ENCODE data around the gene AK8. TPM values are rescaled to one million over a fixed set of nuclear protein-coding genes. Genes with fewer than 3 reads are reported as not detected.
A peak's percentile ranks its signal among the peaks of the same experiment; 100 is the strongest.
"Not testable (repeated sequence)": the region's sequence is repeated elsewhere in the genome, so short reads cannot be mapped to it uniquely, and the experiment has no call there.

AK8 gene
- total and polyA plus RNA-seq, 9 donors, result 0.23 to 0.89 (median 0.58) TPM

GRCh38 chr9:132775720-132776119, 102.4 kb downstream of the AK8 start:
- peaks cover 4% of the 10 kb centered on the region for H3K27me3 ChIP-seq (ENCODE audit: control insufficient read depth, insufficient read depth, low read length)
- no peaks in the 10 kb centered on the region for H3K36me3 ChIP-seq (ENCODE audit: control insufficient read depth, insufficient read depth, low read length)
- no peak overlapping the region for H3K27ac ChIP-seq (ENCODE audit: low read length)
- no peak overlapping the region for H3K4me3 ChIP-seq (ENCODE audit: low read length)
- H3K9me3 ChIP-seq (replicated peaks; ENCODE audit: control insufficient read depth, low read depth, low read length), result peaks cover 7% of the 10 kb centered on the region
- DNase-seq, result no peak
- WGBS (ENCODE audit: insufficient coverage), result 92% methylated on average over 2 of the region's 4 CpGs
- peaks cover 3% of the 10 kb centered on the region for H3K4me1 ChIP-seq (ENCODE audit: control insufficient read depth, insufficient read depth, low read length)

- Histone ChIP-seq H3K4me1 (ENCODE audit: control insufficient read depth, insufficient read depth, low read length) (peaks cover 7% of the 10 kb centered on the region), H3K27me3 (ENCODE audit: control insufficient read depth, insufficient read depth, low read length) (no peaks in the 10 kb centered on the region), H3K36me3 (ENCODE audit: control insufficient read depth, insufficient read depth, low read length) (no peaks in the 10 kb centered on the region), H3K4me3 (ENCODE audit: low read length) (no peak overlapping the region), H3K9me3 (replicated peaks; ENCODE audit: control insufficient read depth, low read depth, low read length) (peaks cover 7% of the 10 kb centered on the region), H3K27ac (ENCODE audit: low read length) (no peak overlapping the region)
- 86% methylated on average over 1 of the region's 1 CpG for WGBS (ENCODE audit: insufficient coverage)
- DNase-seq, result no peak
Measured at GRCh38 chr9:132774886-132775285, 103.2 kb downstream of the AK8 start.

GRCh38 chr9:132773764-132774339, 104.2 kb downstream of the AK8 start:
- DNase-seq, result no peak
- H3K4me1 ChIP-seq (ENCODE audit: control insufficient read depth, insufficient read depth, low read length), result peaks cover 10% of the 10 kb centered on the region
- H3K27me3 ChIP-seq (ENCODE audit: control insufficient read depth, insufficient read depth, low read length), result no peaks in the 10 kb centered on the region
- H3K36me3 ChIP-seq (ENCODE audit: control insufficient read depth, insufficient read depth, low read length), result no peaks in the 10 kb centered on the region
- peaks cover 7% of the 10 kb centered on the region for H3K9me3 ChIP-seq (replicated peaks; ENCODE audit: control insufficient read depth, low read depth, low read length)
- 100% methylated on average over 1 of the region's 7 CpGs for WGBS (ENCODE audit: insufficient coverage)
- H3K27ac ChIP-seq (ENCODE audit: low read length), result no peak overlapping the region
- H3K4me3 ChIP-seq (ENCODE audit: low read length), result no peak overlapping the region

GRCh38 chr9:132773093-132773492, 105.0 kb downstream of the AK8 start:
- peaks cover 7% of the 10 kb centered on the region for H3K9me3 ChIP-seq (replicated peaks; ENCODE audit: control insufficient read depth, low read depth, low read length)
- no peaks in the 10 kb centered on the region for H3K36me3 ChIP-seq (ENCODE audit: control insufficient read depth, insufficient read depth, low read length)
- DNase-seq, result no peak
- no peaks in the 10 kb centered on the region for H3K27me3 ChIP-seq (ENCODE audit: control insufficient read depth, insufficient read depth, low read length)
- H3K27ac ChIP-seq (ENCODE audit: low read length), result no peak overlapping the region
- peaks cover 12% of the 10 kb centered on the region for H3K4me1 ChIP-seq (ENCODE audit: control insufficient read depth, insufficient read depth, low read length)
- 64% methylated on average over 2 of the region's 2 CpGs for WGBS (ENCODE audit: insufficient coverage)
- H3K4me3 ChIP-seq (ENCODE audit: low read length), result no peak overlapping the region

- H3K27ac ChIP-seq (ENCODE audit: low read length); H3K36me3 ChIP-seq (ENCODE audit: control insufficient read depth, insufficient read depth, low read length); H3K9me3 ChIP-seq (replicated peaks; ENCODE audit: control insufficient read depth, low read depth, low read length); H3K27me3 ChIP-seq (ENCODE audit: control insufficient read depth, insufficient read depth, low read length); H3K4me3 ChIP-seq (ENCODE audit: low read length); DNase-seq: not testable (repeated sequence)
- WGBS (ENCODE audit: insufficient coverage), result 100% methylated on average over 2 of the region's 5 CpGs
- peaks cover 12% of the 10 kb centered on the region for H3K4me1 ChIP-seq (ENCODE audit: control insufficient read depth, insufficient read depth, low read length)
Measured at GRCh38 chr9:132771752-132772151, 106.3 kb downstream of the AK8 start.

- H3K4me1 ChIP-seq (ENCODE audit: control insufficient read depth, insufficient read depth, low read length), result peaks cover 12% of the 10 kb centered on the region
- H3K4me3 ChIP-seq (ENCODE audit: low read length), result peak overlapping the region; percentile 78
- peaks cover 7% of the 10 kb centered on the region for H3K9me3 ChIP-seq (replicated peaks; ENCODE audit: control insufficient read depth, low read depth, low read length)
- peak; percentile 13 for DNase-seq
- no peaks in the 10 kb centered on the region for H3K36me3 ChIP-seq (ENCODE audit: control insufficient read depth, insufficient read depth, low read length)
- WGBS (ENCODE audit: insufficient coverage), result 70% methylated on average over 7 of the region's 10 CpGs
- peak overlapping the region; percentile 83 for H3K27ac ChIP-seq (ENCODE audit: low read length)
- peaks cover 3% of the 10 kb centered on the region for H3K27me3 ChIP-seq (ENCODE audit: control insufficient read depth, insufficient read depth, low read length)
Measured at GRCh38 chr9:132770770-132771310, 107.2 kb downstream of the AK8 start.

GRCh38 chr9:132769906-132770769, 107.9 kb downstream of the AK8 start:
- Histone ChIP-seq H3K4me3 (ENCODE audit: low read length) (peak overlapping the region; percentile 78), H3K36me3 (ENCODE audit: control insufficient read depth, insufficient read depth, low read length) (no peaks in the 10 kb centered on the region), H3K4me1 (ENCODE audit: control insufficient read depth, insufficient read depth, low read length) (peaks cover 12% of the 10 kb centered on the region), H3K27ac (ENCODE audit: low read length) (peak overlapping the region; percentile 83), H3K27me3 (ENCODE audit: control insufficient read depth, insufficient read depth, low read length) (peaks cover 3% of the 10 kb centered on the region), H3K9me3 (replicated peaks; ENCODE audit: control insufficient read depth, low read depth, low read length) (peaks cover 7% of the 10 kb centered on the region)
- peak; percentile 86 for DNase-seq
- 2% methylated on average over 38 of the region's 54 CpGs for WGBS (ENCODE audit: insufficient coverage)

- 2% methylated on average over 16 of the region's 25 CpGs for WGBS (ENCODE audit: insufficient coverage)
- peaks cover 3% of the 10 kb centered on the region for H3K27me3 ChIP-seq (ENCODE audit: control insufficient read depth, insufficient read depth, low read length)
- peaks cover 7% of the 10 kb centered on the region for H3K9me3 ChIP-seq (replicated peaks; ENCODE audit: control insufficient read depth, low read depth, low read length)
- no peaks in the 10 kb centered on the region for H3K36me3 ChIP-seq (ENCODE audit: control insufficient read depth, insufficient read depth, low read length)
- peak; percentile 83 for DNase-seq
- peak overlapping the region; percentile 83 for H3K27ac ChIP-seq (ENCODE audit: low read length)
- H3K4me1 ChIP-seq (ENCODE audit: control insufficient read depth, insufficient read depth, low read length), result peaks cover 12% of the 10 kb centered on the region
- peak overlapping the region; percentile 78 for H3K4me3 ChIP-seq (ENCODE audit: low read length)
Measured at GRCh38 chr9:132768932-132769905, 108.9 kb downstream of the AK8 start.

- H3K27ac ChIP-seq (ENCODE audit: low read length), result no peak overlapping the region
- 88% methylated on average over 1 of the region's 3 CpGs for WGBS (ENCODE audit: insufficient coverage)
- no peak for DNase-seq
- H3K4me1 ChIP-seq (ENCODE audit: control insufficient read depth, insufficient read depth, low read length), result no peaks in the 10 kb centered on the region
- no peaks in the 10 kb centered on the region for H3K36me3 ChIP-seq (ENCODE audit: control insufficient read depth, insufficient read depth, low read length)
- peaks cover 3% of the 10 kb centered on the region for H3K27me3 ChIP-seq (ENCODE audit: control insufficient read depth, insufficient read depth, low read length)
- no peak overlapping the region for H3K4me3 ChIP-seq (ENCODE audit: low read length)
- H3K9me3 ChIP-seq (replicated peaks; ENCODE audit: control insufficient read depth, low read depth, low read length), result no peaks in the 10 kb centered on the region
Measured at GRCh38 chr9:132763574-132763973, 114.5 kb downstream of the AK8 start.
